Bronchial epithelial cell (primary cell): ENCODE results near the gene PTPRE. TPM values are rescaled to one million over a fixed set of nuclear protein-coding genes. Genes with fewer than 3 reads are reported as not detected.
A peak's percentile ranks its signal among the peaks of the same experiment; 100 is the strongest.

ENCODE experiments used
- DNase-seq: peaks from one replicate; pipeline ENCODE4 v3.0.0-alpha.2; 2010; ENCODE audit warnings: low read depth
- FAIRE-seq: peaks from 2 replicates; lab custom pipeline; 2011; peaks lifted over from hg19 to GRCh38; lab: Jason Lieb, UNC
- H3K27me3 ChIP-seq: 2 replicates; pipeline ENCODE4 v1.5.1; 2011; ENCODE audit warnings: low read length; ENCODE audit not compliant: control insufficient read depth, insufficient read depth
- H3K36me3 ChIP-seq: 2 replicates; pipeline ENCODE4 v1.5.1; 2011; ENCODE audit warnings: low read length; ENCODE audit not compliant: control insufficient read depth, insufficient read depth
- H3K4me3 ChIP-seq: 2 replicates; pipeline ENCODE4 v1.5.1; 2011; ENCODE audit warnings: mild to moderate bottlenecking, low read depth, low read length, control low read depth
- CTCF ChIP-seq: IDR thresholded peaks from 2 replicates; pipeline ENCODE4 v1.5.1; 2011; ENCODE audit warnings: mild to moderate bottlenecking, moderate library complexity, low read length, control low read depth, inconsistent platforms; ENCODE audit not compliant: insufficient read depth, severe bottlenecking
- total RNA-seq: library from RNA; depleted of rRNA; stranded (reverse); fragments of >200 nt; gene quantifications from 2 replicates; pipeline ENCODE4 v1.2.1, GENCODE V29; 2014

The PTPRE gene
- total RNA-seq, 1 donor from 2014 or later = 7.9 TPM

GRCh38 chr10:128124813-128125403, 218.0 kb downstream of the PTPRE start:
- no peak for DNase-seq
- no peak for TF ChIP-seq CTCF
- Histone ChIP-seq H3K27me3 (no peaks in the 10 kb centered on the region), H3K4me3 (no peak overlapping the region), H3K36me3 (no peaks in the 10 kb centered on the region)
- FAIRE-seq = no peak

DNA sequence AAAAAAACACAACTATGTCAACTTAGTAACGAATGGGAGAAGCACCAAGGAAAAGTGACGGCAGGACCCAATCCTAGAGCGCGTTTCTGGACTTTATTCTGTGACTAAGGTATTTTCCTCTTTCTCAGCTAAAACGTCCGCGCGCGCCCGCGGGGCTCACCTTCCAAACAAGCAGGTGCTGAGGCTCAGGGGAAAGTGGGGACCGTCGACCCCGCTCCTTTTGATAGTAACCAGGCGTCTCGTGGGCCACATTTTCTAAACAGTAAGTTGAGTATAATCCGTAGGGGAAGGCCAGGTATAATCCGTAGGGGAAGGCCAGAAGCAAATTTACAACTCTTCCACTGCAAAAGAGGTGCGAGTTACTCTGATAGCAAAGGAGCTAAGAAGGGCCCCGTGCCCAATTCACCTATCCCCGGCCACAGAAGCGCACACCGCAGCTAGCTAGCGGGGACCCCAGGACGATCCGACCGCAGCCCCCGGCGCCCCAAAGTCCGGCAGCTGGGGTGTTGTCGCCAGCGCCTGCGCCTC, 218.6 kb downstream of the PTPRE start:
- no peak for DNase-seq

DNA sequence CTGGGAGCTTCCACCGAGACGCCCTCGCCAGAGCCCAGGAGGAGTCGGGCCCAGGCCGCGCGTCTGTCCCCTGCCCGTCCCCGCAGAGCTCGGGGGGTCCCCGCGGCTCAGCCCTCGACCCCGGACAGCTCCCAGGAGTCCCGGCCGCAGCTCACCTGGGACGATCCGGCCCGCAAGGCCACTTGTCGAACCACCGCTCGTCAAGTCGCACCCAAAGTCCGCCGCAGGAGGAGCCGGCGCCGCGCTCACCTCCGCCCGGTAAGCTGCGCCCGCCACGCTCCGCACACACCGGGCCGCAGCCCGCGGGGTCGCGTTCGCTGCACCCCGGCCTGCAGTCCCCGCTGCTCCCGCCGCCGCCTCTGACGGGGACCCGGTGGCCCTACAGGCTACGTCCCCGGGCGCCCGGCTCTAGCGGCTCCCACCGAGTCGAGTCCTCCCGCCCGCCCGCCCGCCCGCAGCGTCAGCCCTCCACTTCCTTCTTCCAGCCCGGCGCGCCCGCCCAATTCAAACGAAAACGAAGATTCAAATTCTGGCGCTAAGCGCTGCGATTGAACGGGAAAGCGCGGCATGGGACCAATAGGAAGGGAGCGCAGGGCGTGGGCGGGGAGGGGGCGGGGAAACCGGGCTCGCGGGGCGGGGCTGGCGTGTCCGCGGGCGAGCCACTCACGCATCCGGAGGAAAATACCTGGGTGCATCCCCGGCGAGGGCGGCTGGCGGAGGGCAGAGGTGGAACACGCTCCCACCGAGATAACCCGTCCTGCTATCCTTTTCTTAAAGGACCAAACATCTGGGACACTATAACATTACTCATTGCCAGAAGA, 219.3 kb downstream of the PTPRE start, which contains the start of gene MKI67:
MKI67 (minus strand) TSS at position 480 of the 821 bp plus-strand sequence. CDS start 756 bp downstream, outside the sequence.
- peak within 1 kb of the TSS; percentile 78 for H3K4me3 ChIP-seq
- no peaks in the 10 kb centered on the region for H3K27me3 ChIP-seq
- no peaks in the 10 kb centered on the region for H3K36me3 ChIP-seq
- no peak for TF ChIP-seq CTCF
- FAIRE-seq = no peak
- DNase-seq = peak; percentile 82

More for the DNA sequence above, 218.6 kb downstream of the PTPRE start:
- no peaks in the 10 kb centered on the region for H3K27me3 ChIP-seq
- H3K36me3 ChIP-seq = no peaks in the 10 kb centered on the region
- no peak for FAIRE-seq
- peak overlapping the region; percentile 78 for H3K4me3 ChIP-seq
- no peak for TF ChIP-seq CTCF

DNA sequence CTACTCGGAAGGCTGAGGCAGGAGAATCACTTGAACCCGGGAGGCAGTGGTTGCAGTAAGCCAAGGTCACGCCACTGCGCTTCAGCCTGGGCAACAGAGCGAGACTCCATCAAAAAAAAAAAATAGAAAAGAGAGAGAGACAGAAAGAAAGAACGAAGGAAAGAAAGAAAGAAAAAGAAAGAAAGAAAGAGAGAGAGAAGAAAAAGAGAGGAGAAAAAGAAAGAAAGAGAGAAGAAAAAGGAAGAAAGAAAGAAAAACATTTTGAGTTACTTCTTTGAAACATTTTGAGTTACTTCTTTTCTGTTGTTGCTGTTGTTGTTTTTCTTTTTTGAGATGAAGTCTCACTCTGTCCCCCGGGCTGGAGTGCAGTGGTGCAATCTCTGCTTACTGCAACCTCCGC, 221.7 kb downstream of the PTPRE start:
- TF ChIP-seq CTCF = no peak
- Histone ChIP-seq H3K36me3 (no peaks in the 10 kb centered on the region), H3K4me3 (no peak overlapping the region), H3K27me3 (no peaks in the 10 kb centered on the region)
- FAIRE-seq = no peak
- DNase-seq = no peak

DNA sequence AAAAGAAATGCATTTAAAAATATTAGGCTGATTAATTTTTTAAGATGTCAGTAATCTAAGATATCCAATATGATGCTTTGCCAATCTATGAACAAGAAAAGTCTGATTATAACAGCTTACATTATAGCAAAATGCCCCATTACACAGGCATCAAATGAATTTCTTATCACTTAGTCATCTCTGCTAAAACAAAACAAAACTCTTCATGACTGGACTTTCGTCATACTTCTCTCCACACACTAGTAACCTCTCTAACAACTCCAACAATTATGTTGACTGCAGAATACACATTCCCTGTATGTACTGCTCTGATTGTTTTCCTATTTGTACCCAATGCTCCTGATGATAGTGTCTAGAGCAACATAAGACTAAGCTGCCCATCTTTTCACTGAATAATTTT, 223.1 kb downstream of the PTPRE start:
- DNase-seq = peak; percentile 76
- no peaks in the 10 kb centered on the region for H3K27me3 ChIP-seq
- TF ChIP-seq CTCF = no peak
- H3K36me3 ChIP-seq = no peaks in the 10 kb centered on the region
- FAIRE-seq = no peak
- H3K4me3 ChIP-seq = no peak overlapping the region

Other genes with a start within 250 kb of the PTPRE start
- gene FOXI2, start 169.9 kb upstream of the PTPRE start, total RNA-seq = not detected in 2 replicates
- not detected in 2 replicates for gene CLRN3, start 14.2 kb upstream of the PTPRE start, total RNA-seq
- gene MKI67, start 219.3 kb downstream of the PTPRE start, total RNA-seq = 0.26 and 0.64 TPM in 2 replicates